ENCODE results near the gene TRMT112.
A peak's percentile ranks its signal among the peaks of the same experiment; 100 is the strongest.

The TRMT112 gene

GRCh38 chr11:64351136-64351631 lies 33.8 kb upstream of the TRMT112 start:
- DNase-seq, result no peak

- DNase-seq, result no peak
These were observed 32.0 kb upstream of the TRMT112 start for GRCh38 chr11:64349404-64349803.

- no peak for DNase-seq
These were observed 31.6 kb upstream of the TRMT112 start for GRCh38 chr11:64349025-64349387.

- DNase-seq, result peak in 6 of 56 donors; percentile 11 to 56 (median 35)
These were observed 31.1 kb upstream of the TRMT112 start for GRCh38 chr11:64348383-64349024.

- DNase-seq, result no peak
These were observed 30.0 kb upstream of the TRMT112 start for GRCh38 chr11:64347193-64347867.

GRCh38 chr11:64344787-64345186 lies 27.4 kb upstream of the TRMT112 start:
- no peak for DNase-seq

GRCh38 chr11:64343767-64344559 lies 26.6 kb upstream of the TRMT112 start:
- peak in 1 of 56 donors; percentile 16 for DNase-seq

- no peak for DNase-seq
These were observed 25.7 kb upstream of the TRMT112 start for GRCh38 chr11:64342869-64343745.

- DNase-seq, result peak in 47 of 56 donors; percentile 17 to 80 (median 52)
These were observed 24.8 kb upstream of the TRMT112 start for GRCh38 chr11:64341851-64342791.

- no peak for DNase-seq
These were observed 24.1 kb upstream of the TRMT112 start for GRCh38 chr11:64341429-64341828.

- peak in 7 of 56 donors; percentile 16 to 39 (median 23) for DNase-seq
These were observed 23.4 kb upstream of the TRMT112 start for GRCh38 chr11:64340671-64341335.

GRCh38 chr11:64339754-64340408 lies 22.5 kb upstream of the TRMT112 start, which contains the start of gene CCDC88B:
Gene CCDC88B (plus strand): TSS chr11:64340204. CDS start chr11:64340267, 63 bp downstream.
- peak in 13 of 56 donors; percentile 8 to 45 (median 21) for DNase-seq

- DNase-seq, result no peak
These were observed 21.9 kb upstream of the TRMT112 start for GRCh38 chr11:64339286-64339685.

GRCh38 chr11:64338716-64339115 lies 21.4 kb upstream of the TRMT112 start:
- DNase-seq, result no peak

GRCh38 chr11:64337538-64338249 lies 20.3 kb upstream of the TRMT112 start:
- DNase-seq, result no peak

- DNase-seq, result no peak
These were observed 17.7 kb upstream of the TRMT112 start for GRCh38 chr11:64334764-64335735.

GRCh38 chr11:64333556-64333955 lies 16.2 kb upstream of the TRMT112 start:
- DNase-seq, result no peak

All from amygdala (tissue), 56 donors.